NB4 (cell line): ENCODE measurements around the gene CLASP2.

Source experiments
- DNase-seq: peaks from one replicate; pipeline ENCODE4 v3.0.0; 2010; ENCODE audit warnings: low read depth
- H3K4me3 ChIP-seq: one replicate; pipeline ENCODE4 v1.5.1; 2011; ENCODE audit warnings: mild to moderate bottlenecking, low read depth, low read length, moderate library complexity
- CTCF ChIP-seq: IDR thresholded peaks from one replicate; pipeline ENCODE4 v1.5.1; 2012; ENCODE audit warnings: low read depth, low read length
- MAX ChIP-seq: IDR thresholded peaks from 2 replicates; pipeline ENCODE4 v1.6.1; 2011; ENCODE audit warnings: low read depth, low read length
- MYC ChIP-seq: IDR thresholded peaks from 2 replicates; pipeline ENCODE4 v1.6.1; 2011; ENCODE audit warnings: low read depth, low read length
- POLR2A ChIP-seq: IDR thresholded peaks from 2 replicates; pipeline ENCODE4 v1.6.1; 2011; ENCODE audit warnings: mild to moderate bottlenecking; ENCODE audit not compliant: insufficient read length; ENCODE audit errors: extremely low read depth

Gene CLASP2

GRCh38 chr3:33557279-33557678 lies 160.8 kb downstream of the CLASP2 start:
- no peak for DNase-seq
- no peak for TF ChIP-seq POLR2A
- no peak for TF ChIP-seq MYC
- TF ChIP-seq MAX: no peak
- no peak for TF ChIP-seq CTCF
- no peak overlapping the region for H3K4me3 ChIP-seq

- no peak for TF ChIP-seq POLR2A
- TF ChIP-seq CTCF: no peak
- no peak for TF ChIP-seq MYC
- no peak for DNase-seq
Observed at GRCh38 chr3:33547101-33547500, 171.0 kb downstream of the CLASP2 start.

GRCh38 chr3:33544126-33544525 lies 173.9 kb downstream of the CLASP2 start:
- TF ChIP-seq MAX (no peak), POLR2A (no peak), CTCF (no peak), MYC (no peak)
- H3K4me3 ChIP-seq: no peak overlapping the region
- DNase-seq: no peak

More at GRCh38 chr3:33547101-33547500, 171.0 kb downstream of the CLASP2 start:
- H3K4me3 ChIP-seq: no peak overlapping the region

GRCh38 chr3:33543601-33544000 lies 174.5 kb downstream of the CLASP2 start:
- no peak for DNase-seq
- TF ChIP-seq POLR2A (no peak), CTCF (no peak), MYC (no peak), MAX (no peak)
- no peak overlapping the region for H3K4me3 ChIP-seq

- DNase-seq: no peak
- no peak for TF ChIP-seq MAX
- TF ChIP-seq POLR2A: no peak
- H3K4me3 ChIP-seq: no peak overlapping the region
Observed at GRCh38 chr3:33541918-33542317, 176.1 kb downstream of the CLASP2 start.

- TF ChIP-seq POLR2A (no peak), MYC (no peak)
- no peak for DNase-seq
- no peak overlapping the region for H3K4me3 ChIP-seq
Observed at GRCh38 chr3:33538678-33539339, 179.2 kb downstream of the CLASP2 start.

GRCh38 chr3:33537133-33537532 lies 180.9 kb downstream of the CLASP2 start:
- no peak overlapping the region for H3K4me3 ChIP-seq
- TF ChIP-seq MYC (no peak), CTCF (no peak), MAX (no peak), POLR2A (no peak)
- no peak for DNase-seq
